ENCODE measurements around the gene CASZ1.

DNA sequence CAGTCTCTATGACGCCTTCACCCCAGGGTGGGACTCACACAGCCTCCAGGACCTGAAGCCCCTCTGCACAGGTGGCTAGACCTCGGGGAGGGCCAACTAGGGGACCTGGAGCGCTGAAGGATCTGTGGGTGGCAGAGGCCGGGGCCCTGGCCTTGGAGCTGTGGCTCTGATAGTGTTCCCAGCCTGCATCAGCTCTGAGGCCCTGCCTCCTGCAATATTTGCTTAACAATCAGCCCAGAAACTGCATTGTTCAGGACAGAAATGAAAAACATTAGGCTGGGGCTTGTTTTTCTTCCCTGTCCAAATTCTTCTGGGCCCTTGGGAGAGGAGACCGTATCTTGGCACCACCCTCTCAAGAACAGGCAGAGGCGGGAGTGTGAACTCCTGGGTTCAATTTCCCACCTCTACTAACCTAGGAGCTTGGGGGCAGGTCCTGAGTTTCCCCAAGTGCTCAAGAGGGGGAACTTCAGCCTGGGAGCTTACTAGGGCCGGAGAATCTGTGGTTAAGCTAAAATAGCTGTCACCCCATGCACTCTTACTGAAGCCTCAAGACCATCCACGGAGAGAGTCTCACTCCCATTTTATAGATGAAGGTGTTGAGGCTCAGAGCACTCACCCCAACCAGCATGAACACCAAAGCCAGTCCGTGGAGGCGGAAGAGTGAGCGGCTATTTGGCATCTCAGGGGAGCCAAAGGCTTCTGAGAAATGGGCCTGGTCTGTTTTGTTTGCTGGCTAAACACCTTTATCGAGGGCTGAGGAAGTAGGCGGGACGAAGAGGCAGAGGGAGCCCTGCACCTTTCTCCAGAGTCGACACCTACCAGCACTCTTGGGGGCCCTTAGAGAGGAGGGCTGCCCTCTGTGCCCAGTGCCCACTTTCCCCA lies 18.8 kb upstream of the CASZ1 start:
- TF ChIP-seq, protein P1, sequence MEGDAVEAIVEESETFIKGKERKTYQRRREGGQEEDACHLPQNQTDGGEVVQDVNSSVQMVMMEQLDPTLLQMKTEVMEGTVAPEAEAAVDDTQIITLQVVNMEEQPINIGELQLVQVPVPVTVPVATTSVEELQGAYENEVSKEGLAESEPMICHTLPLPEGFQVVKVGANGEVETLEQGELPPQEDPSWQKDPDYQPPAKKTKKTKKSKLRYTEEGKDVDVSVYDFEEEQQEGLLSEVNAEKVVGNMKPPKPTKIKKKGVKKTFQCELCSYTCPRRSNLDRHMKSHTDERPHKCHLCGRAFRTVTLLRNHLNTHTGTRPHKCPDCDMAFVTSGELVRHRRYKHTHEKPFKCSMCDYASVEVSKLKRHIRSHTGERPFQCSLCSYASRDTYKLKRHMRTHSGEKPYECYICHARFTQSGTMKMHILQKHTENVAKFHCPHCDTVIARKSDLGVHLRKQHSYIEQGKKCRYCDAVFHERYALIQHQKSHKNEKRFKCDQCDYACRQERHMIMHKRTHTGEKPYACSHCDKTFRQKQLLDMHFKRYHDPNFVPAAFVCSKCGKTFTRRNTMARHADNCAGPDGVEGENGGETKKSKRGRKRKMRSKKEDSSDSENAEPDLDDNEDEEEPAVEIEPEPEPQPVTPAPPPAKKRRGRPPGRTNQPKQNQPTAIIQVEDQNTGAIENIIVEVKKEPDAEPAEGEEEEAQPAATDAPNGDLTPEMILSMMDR (IDR thresholded peaks at IDR 0.05; ENCODE audit: poor library complexity), result no peak
- no peak for TF ChIP-seq EZH2 (IDR thresholded peaks at IDR 0.05; ENCODE audit: borderline replicate concordance)

Measured in hepatocyte (in vitro differentiated cells).